Measurements from ENCODE around the gene ATP1A1. TPM values are rescaled to one million over a fixed set of nuclear protein-coding genes. Genes with fewer than 3 reads are reported as not detected.

Gene ATP1A1
- total and polyA plus RNA-seq, 9 of the 15 experiments (the other 6 are each of a cell fraction or from before 2014, with no cell fraction given), result 99.3 to 513 (median 234) TPM

GRCh38 chr1:116405241-116406135, 32.4 kb downstream of the ATP1A1 start (continued):
- TF ChIP-seq ZNF592 (IDR thresholded peaks at IDR 0.05) (0 out of 2 replicates have a peak, but pooled peaks have one; percentile 1), MYNN (IDR thresholded peaks at IDR 0.05) (0 out of 2 replicates have a peak, but pooled peaks have one; percentile 18), MYNN (CRISPR knock-in tag; IDR thresholded peaks at IDR 0.05) (no peak), POLR2A (conservative IDR thresholded peaks at IDR 0.05) (peak; percentile 53; the same call in 1 of the 2 replicates), ZNF644 (tag; IDR thresholded peaks at IDR 0.05; ENCODE audit: low read depth) (no peak), FOXA3 (CRISPR knock-in tag; conservative IDR thresholded peaks at IDR 0.05 in 1 of 2, IDR thresholded peaks at IDR 0.05 in 1 of 2) (no peak), CBX1 (IDR thresholded peaks at IDR 0.05; ENCODE audit: low read depth) (no peak), ZNF561 (CRISPR knock-in tag; conservative IDR thresholded peaks at IDR 0.05) (no peak), RBM15 (IDR thresholded peaks at IDR 0.05; ENCODE audit: insufficient read depth, low read length) (no peak), SUPT5H (IDR thresholded peaks at IDR 0.05) (peak; percentile 53), HINFP (tag; conservative IDR thresholded peaks at IDR 0.05; ENCODE audit: low read depth) (no peak), XRCC5 (IDR thresholded peaks at IDR 0.05; ENCODE audit: low read depth, low read length) (no peak), ZZZ3 (IDR thresholded peaks at IDR 0.05) (no peak), MEF2D (tag; conservative IDR thresholded peaks at IDR 0.05; ENCODE audit: low read depth) (no peak), ZNF830 (CRISPR knock-in tag; IDR thresholded peaks at IDR 0.05) (no peak), HDAC1 (IDR thresholded peaks at IDR 0.05) (no peak), HNRNPLL (IDR thresholded peaks at IDR 0.05; ENCODE audit: low read depth, low read length, poor library complexity, severe bottlenecking) (no peak), TARDBP (IDR thresholded peaks at IDR 0.05) (no peak), ZEB2 (IDR thresholded peaks at IDR 0.05) (no peak; the same call in 1 of the 2 replicates), NCOA6 (IDR thresholded peaks at IDR 0.05) (no peak), CEBPZ (IDR thresholded peaks at IDR 0.05; ENCODE audit: borderline replicate concordance, low read depth, low read length) (no peak)
